Measurements from ENCODE around the gene AUTS2. TPM values are rescaled to one million over a fixed set of nuclear protein-coding genes. Genes with fewer than 3 reads are reported as not detected.

Gene AUTS2
- total RNA-seq, 4 donors from 2014 or later, result 14.9 to 27.2 (median 17.5) TPM

- WGBS, 2 donors, result 58 to 75% methylated on average over 3 of the region's 3 CpGs
- Histone ChIP-seq H3K9me3 (no peaks in the 10 kb centered on the region), H3K27me3 (no peaks in the 10 kb centered on the region), H3K4me3 (replicated peaks in 1 of 3) (no peak overlapping the region), H3K27ac (no peak overlapping the region), H3K36me3 (no peaks in the 10 kb centered on the region), H3K4me1 (peaks cover 11 to 16% of the 10 kb centered on the region in 2 donors)
- intact Hi-C loops (cut with DNase I), result no loop called here
- no peak for DNase-seq
- TF ChIP-seq POLR2A (IDR thresholded peaks at IDR 0.05) (no peak), CTCF (IDR thresholded peaks at IDR 0.05) (no peak)
Observed at GRCh38 chr7:70098133-70098561, 499.9 kb downstream of the AUTS2 start.

- Histone ChIP-seq H3K36me3 (no peaks in the 10 kb centered on the region), H3K4me3 (replicated peaks in 1 of 3) (no peak overlapping the region), H3K27ac (no peak overlapping the region), H3K4me1 (peaks cover 11 to 12% of the 10 kb centered on the region in 2 donors), H3K9me3 (no peaks in the 10 kb centered on the region), H3K27me3 (no peaks in the 10 kb centered on the region)
- peak in 1 of 2 donors; percentile 1 for DNase-seq
- WGBS, 2 donors, result 45 to 61% methylated on average over 7 of the region's 7 CpGs
- TF ChIP-seq POLR2A (IDR thresholded peaks at IDR 0.05) (no peak), CTCF (IDR thresholded peaks at IDR 0.05) (no peak)
- intact Hi-C loops (cut with DNase I), result no loop called here
Observed at GRCh38 chr7:70098905-70099672, 500.8 kb downstream of the AUTS2 start.

- H3K27ac ChIP-seq, result no peak overlapping the region
- 81 to 84% methylated on average over 1 of the region's 1 CpG for WGBS, 2 donors
- H3K9me3 ChIP-seq, result no peaks in the 10 kb centered on the region
- intact Hi-C loops (cut with DNase I), result no loop called here
- DNase-seq, result no peak
- H3K4me3 ChIP-seq (replicated peaks in 1 of 3), result no peak overlapping the region
- peaks cover 5 to 7% of the 10 kb centered on the region in 2 donors for H3K4me1 ChIP-seq
- no peaks in the 10 kb centered on the region for H3K27me3 ChIP-seq
- TF ChIP-seq POLR2A (IDR thresholded peaks at IDR 0.05) (no peak), CTCF (IDR thresholded peaks at IDR 0.05) (no peak)
- H3K36me3 ChIP-seq, result no peaks in the 10 kb centered on the region
Observed at GRCh38 chr7:70104243-70104642, 506.0 kb downstream of the AUTS2 start.

DNA sequence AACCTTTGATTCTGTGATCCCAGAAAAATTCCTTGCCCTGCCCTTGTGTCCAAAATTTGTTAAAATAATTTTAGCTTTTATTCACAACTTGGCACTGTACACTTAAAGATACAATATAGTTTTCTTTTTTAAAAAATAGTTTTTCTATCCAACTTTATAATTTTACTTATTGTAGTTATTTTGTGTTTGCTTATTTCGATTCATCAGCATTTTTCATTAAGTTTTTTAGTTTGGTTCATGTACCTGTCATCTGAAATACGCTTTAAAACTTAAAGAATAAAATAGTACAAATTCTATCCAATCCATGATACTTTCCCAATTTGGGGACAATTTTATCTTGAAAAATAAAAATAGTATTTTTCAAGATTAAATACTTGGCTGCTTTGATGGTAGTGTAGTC is 514.8 kb downstream of the AUTS2 start:
- intact Hi-C loops (cut with DNase I), result no loop called here
- no peaks in the 10 kb centered on the region for H3K9me3 ChIP-seq
- H3K27me3 ChIP-seq, result no peaks in the 10 kb centered on the region
- WGBS, 2 donors, result 93 to 94% methylated on average over 2 of the region's 2 CpGs
- H3K4me3 ChIP-seq (replicated peaks in 1 of 3), result no peak overlapping the region
- TF ChIP-seq POLR2A (IDR thresholded peaks at IDR 0.05), result no peak
- TF ChIP-seq CTCF (IDR thresholded peaks at IDR 0.05), result no peak
- no peak for DNase-seq
- no peaks in the 10 kb centered on the region for H3K36me3 ChIP-seq
- H3K4me1 ChIP-seq, result no peaks in the 10 kb centered on the region
- no peak overlapping the region for H3K27ac ChIP-seq

DNA sequence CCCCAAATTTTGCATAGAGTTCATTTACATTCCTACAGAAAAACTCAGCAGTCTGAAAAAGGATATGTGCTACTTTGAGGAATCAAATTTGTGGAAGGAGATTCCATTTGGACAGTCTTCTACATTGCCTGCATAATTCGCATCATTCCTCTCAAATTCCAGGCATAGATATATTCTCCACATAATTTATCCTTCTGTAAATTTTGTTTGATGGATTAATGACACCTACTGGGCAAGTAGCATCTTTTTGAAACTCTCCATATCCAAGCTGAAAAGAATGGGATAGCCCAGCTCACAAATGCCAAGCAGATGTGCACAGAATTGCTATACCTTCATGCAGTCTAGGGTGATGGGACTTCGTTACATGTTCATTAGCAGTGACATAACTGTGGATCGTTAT is 515.3 kb downstream of the AUTS2 start:
- H3K27me3 ChIP-seq, result no peaks in the 10 kb centered on the region
- no peak overlapping the region for H3K27ac ChIP-seq
- H3K4me3 ChIP-seq (replicated peaks in 1 of 3), result no peak overlapping the region
- 93 to 97% methylated on average over 3 of the region's 3 CpGs for WGBS, 2 donors
- no peak for DNase-seq
- H3K4me1 ChIP-seq, result no peaks in the 10 kb centered on the region
- no peaks in the 10 kb centered on the region for H3K36me3 ChIP-seq
- H3K9me3 ChIP-seq, result no peaks in the 10 kb centered on the region
- intact Hi-C loops (cut with DNase I), result no loop called here
- TF ChIP-seq CTCF (IDR thresholded peaks at IDR 0.05), result no peak
- no peak for TF ChIP-seq POLR2A (IDR thresholded peaks at IDR 0.05)

Measured in thyroid gland (tissue), 4 donors.